AG04450 (cell line): ENCODE results near the gene RFX4. TPM values are rescaled to one million over a fixed set of nuclear protein-coding genes. Genes with fewer than 3 reads are reported as not detected.

Experiments used
- CTCF ChIA-PET: fragments of 300-600, 350-600 bp; formaldehyde crosslinking; extraction: SDS; loops from one replicate; lab custom pipeline; 2022; ENCODE audit warnings: antibody characterized with exemption, inconsistent platforms; lab: Charles Lee
- POLR2A ChIA-PET: fragments of 350-600 bp; formaldehyde crosslinking; extraction: SDS; loops from one replicate; lab custom pipeline; 2021; ENCODE audit warnings: antibody characterized with exemption, inconsistent platforms; lab: Yijun Ruan, JAX
- DNase-seq: peaks from one replicate; pipeline ENCODE4 v3.0.0-alpha.2; 2011; ENCODE audit warnings: low read depth, low spot score
- H3K27ac ChIP-seq: one replicate; pipeline ENCODE4 v1.5.1; 2012; ENCODE audit warnings: low read depth, low read length, control low read depth
- H3K27me3 ChIP-seq: one replicate; pipeline ENCODE4 v1.6.0; 2012; ENCODE audit warnings: low read length; ENCODE audit not compliant: control insufficient read depth, insufficient read depth
- H3K4me3 ChIP-seq: 2 replicates; pipeline ENCODE4 v1.5.1; 2011; ENCODE audit warnings: mild to moderate bottlenecking, low read depth, low read length, control low read depth
- H3K9me3 ChIP-seq: 2 replicates; pipeline ENCODE4 v1.5.1; 2012; ENCODE audit warnings: low read length; ENCODE audit not compliant: control insufficient read depth, insufficient read depth
- CTCF ChIP-seq: IDR thresholded peaks from 2 replicates; pipeline ENCODE4 v1.5.1; 2011; ENCODE audit warnings: low read depth, low read length, control low read depth, inconsistent platforms
- polyA plus RNA-seq: library from polyadenylated mRNA; depleted of rRNA; stranded (reverse); fragments of >200 nt; gene quantifications from 2 replicates; pipeline ENCODE4 v1.2.3, GENCODE V29; 2011

The RFX4 gene
- polyA plus RNA-seq, 1 experiment, result not detected

DNA sequence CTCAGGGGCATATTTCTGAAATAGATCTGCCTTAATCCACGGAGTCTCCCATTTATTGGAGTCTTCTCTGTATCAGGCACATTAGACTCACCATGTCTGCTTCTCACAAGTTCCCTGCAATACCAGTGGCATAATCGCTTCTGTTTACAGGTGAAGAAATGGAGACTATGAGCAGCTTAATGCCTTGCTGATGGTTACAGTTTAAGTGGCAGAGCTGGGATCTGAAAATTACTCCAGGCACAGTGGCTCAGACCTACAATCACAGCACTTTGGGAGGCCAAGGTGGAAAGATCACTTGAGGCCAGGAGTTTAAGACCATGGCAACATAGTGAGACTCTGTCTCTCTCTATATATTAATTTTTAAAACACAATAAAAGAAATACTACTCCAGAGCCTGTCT, 184.4 kb downstream of the RFX4 start:
- TF ChIP-seq CTCF, result no peak
- DNase-seq, result no peak
- H3K27me3 ChIP-seq, result no peaks in the 10 kb centered on the region
- POLR2A ChIA-PET, result no interaction called here
- no peak overlapping the region for H3K4me3 ChIP-seq
- H3K9me3 ChIP-seq, result no peaks in the 10 kb centered on the region
- CTCF ChIA-PET, result no interaction called here
- no peak overlapping the region for H3K27ac ChIP-seq

GRCh38 chr12:106767954-106768822, 185.4 kb downstream of the RFX4 start:
- CTCF ChIA-PET, result interaction anchor here (0.6 to 1.0 kb wide), 3 partner anchors 68 to 131 kb away, joined by 3 to 5 read pairs (median 3); no protein-coding TSS in a partner anchor
- H3K9me3 ChIP-seq, result no peaks in the 10 kb centered on the region
- no peak for TF ChIP-seq CTCF
- DNase-seq, result no peak
- no peak overlapping the region for H3K4me3 ChIP-seq
- no peaks in the 10 kb centered on the region for H3K27me3 ChIP-seq
- POLR2A ChIA-PET, result no interaction called here
- no peak overlapping the region for H3K27ac ChIP-seq

DNA sequence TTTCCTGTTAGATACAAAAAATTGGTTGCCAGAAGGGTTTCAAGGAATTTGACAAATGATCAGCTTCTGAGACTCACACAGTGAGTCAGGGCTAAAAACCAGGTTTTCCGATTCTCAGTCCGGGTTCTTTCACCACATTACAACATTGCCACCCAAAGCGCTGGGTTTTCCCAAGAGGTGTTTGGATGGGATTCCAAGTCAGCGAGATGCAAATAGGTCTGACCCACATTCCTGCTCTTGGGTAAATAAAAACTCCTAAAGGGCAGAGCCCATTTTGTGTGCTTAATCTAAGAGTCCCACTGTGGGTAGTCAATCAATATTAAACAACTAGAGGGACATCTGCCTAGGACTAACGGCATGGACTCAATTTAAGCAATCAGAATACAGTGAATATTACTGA, 186.3 kb downstream of the RFX4 start:
- ChIA-PET CTCF (interaction anchor here (0.5 kb wide), 1 partner anchor 383 kb away, joined by 3 read pairs; no protein-coding TSS in a partner anchor), POLR2A (no interaction called here)
- TF ChIP-seq CTCF, result no peak
- Histone ChIP-seq H3K27me3 (no peaks in the 10 kb centered on the region), H3K27ac (no peak overlapping the region), H3K4me3 (no peak overlapping the region), H3K9me3 (no peaks in the 10 kb centered on the region)
- DNase-seq, result no peak

GRCh38 chr12:106769546-106769945, 186.7 kb downstream of the RFX4 start:
- H3K9me3 ChIP-seq, result no peaks in the 10 kb centered on the region; the same call in 1 of the 2 replicates
- CTCF ChIA-PET, result interaction anchor here (0.5 kb wide), 1 partner anchor 384 kb away, joined by 3 read pairs; no protein-coding TSS in a partner anchor
- no peak for TF ChIP-seq CTCF
- POLR2A ChIA-PET, result no interaction called here
- no peak overlapping the region for H3K27ac ChIP-seq
- no peak for DNase-seq
- H3K4me3 ChIP-seq, result no peak overlapping the region
- H3K27me3 ChIP-seq, result no peaks in the 10 kb centered on the region

GRCh38 chr12:106771425-106771824, 188.6 kb downstream of the RFX4 start:
- CTCF ChIA-PET, result interaction anchor here (1.2 kb wide), 1 partner anchor 147 kb away, joined by 3 read pairs; no protein-coding TSS in a partner anchor
- Histone ChIP-seq H3K27me3 (no peaks in the 10 kb centered on the region), H3K4me3 (no peak overlapping the region), H3K27ac (no peak overlapping the region), H3K9me3 (no peaks in the 10 kb centered on the region; the same call in 1 of the 2 replicates)
- no peak for DNase-seq
- TF ChIP-seq CTCF, result no peak
- POLR2A ChIA-PET, result no interaction called here
